GM12801 (cell line): ENCODE measurements around the gene GPR173.

ENCODE experiments used
- CTCF ChIP-seq: IDR thresholded peaks from one replicate; pipeline ENCODE4 v1.5.1; 2011; ENCODE audit warnings: control low read depth; ENCODE audit not compliant: insufficient read length; ENCODE audit errors: extremely low read depth

The GPR173 gene

DNA sequence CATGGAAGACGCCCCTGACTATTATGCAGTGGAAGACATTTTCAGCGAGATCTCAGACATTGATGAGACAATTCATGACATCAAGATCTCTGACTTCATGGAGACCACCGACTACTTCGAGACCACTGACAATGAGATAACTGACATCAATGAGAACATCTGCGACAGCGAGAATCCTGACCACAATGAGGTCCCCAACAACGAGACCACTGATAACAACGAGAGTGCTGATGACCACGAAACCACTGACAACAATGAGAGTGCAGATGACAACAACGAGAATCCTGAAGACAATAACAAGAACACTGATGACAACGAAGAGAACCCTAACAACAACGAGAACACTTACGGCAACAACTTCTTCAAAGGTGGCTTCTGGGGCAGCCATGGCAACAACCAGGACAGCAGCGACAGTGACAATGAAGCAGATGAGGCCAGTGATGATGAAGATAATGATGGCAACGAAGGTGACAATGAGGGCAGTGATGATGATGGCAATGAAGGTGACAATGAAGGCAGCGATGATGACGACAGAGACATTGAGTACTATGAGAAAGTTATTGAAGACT is 37.2 kb downstream of the GPR173 start:
- TF ChIP-seq CTCF: no peak

DNA sequence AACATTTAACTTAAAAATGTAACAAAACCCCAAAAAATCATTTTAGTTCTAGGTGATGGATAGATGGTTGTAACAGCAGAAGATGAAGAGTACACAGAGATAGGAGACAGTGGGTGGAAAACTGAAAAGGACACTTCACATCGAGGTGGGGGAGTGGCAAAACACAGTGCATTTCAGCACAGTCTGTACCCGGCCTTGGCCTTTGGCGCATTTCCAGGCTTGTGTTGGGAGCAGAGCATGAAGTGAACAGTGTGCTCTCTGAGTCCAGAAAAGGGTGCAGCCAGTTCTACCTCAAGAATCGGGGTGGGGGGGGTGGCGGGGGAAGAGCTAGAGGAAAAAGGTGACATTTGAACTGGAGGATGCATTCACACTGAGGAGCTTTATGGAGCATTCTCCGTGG is 37.9 kb downstream of the GPR173 start:
- no peak for TF ChIP-seq CTCF

- no peak for TF ChIP-seq CTCF
Observed at GRCh38 chrX:53087388-53087831, 38.8 kb downstream of the GPR173 start.

DNA sequence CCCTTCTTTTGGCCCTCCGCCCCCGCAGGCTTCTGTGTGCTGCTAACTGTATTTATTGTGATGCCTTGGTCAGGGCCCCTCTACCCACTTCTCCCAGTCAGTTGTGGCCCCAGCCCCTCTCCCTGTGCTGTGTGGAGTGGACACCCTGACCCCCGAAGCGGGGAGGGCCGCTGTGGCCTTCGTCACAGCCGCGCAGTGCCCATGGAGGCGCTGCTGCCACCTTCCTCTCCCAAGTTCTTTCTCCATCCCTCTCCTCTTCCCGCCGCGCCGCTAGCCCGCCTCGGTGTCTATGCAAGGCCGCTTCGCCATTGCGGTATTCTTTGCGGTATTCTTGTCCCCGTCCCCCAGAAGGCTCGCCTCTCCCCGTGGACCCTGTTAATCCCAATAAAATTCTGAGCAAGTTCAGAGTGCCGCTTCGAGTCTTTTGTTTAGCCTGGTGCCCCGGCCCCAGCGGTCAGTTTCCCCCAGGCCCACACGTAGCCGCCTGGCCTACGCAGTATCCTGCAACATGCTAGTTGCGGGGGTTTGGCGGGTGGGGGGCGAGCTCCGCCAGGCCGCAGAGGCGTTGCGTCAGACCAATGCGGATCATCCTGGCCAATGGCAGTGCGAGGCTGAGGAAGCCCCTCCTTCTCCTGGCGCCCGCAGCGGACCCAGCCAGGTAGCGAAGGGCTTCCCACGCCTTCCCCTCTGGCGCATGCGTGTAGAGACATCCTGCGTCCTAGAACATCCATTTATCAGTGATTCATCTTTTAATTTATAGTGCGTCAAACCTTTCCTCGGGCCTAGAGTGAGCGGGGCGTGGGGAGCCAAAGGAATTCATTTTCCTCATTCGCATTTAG is 39.8 kb downstream of the GPR173 start:
- TF ChIP-seq CTCF: no peak

- no peak for TF ChIP-seq CTCF
Observed at GRCh38 chrX:53089224-53089842, 40.7 kb downstream of the GPR173 start.

DNA sequence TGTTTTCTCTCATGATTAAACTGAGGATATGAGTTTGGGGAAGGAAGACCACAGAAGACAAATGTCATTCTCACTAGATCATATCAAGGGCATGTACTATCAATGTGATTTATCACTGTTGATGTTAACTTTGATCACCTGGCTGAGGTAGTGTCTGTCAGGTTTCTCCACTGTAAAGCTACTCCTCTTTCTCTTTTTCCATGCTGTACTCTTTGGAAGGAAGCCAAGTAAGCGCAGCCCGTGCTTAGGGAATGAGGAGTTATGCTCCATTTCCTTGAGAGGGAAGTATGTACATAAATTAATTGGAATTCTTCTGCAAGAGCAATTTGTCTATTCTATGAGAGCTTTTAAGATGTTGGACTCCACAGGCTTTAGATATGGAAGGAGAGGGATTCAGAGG is 41.3 kb downstream of the GPR173 start:
- no peak for TF ChIP-seq CTCF

DNA sequence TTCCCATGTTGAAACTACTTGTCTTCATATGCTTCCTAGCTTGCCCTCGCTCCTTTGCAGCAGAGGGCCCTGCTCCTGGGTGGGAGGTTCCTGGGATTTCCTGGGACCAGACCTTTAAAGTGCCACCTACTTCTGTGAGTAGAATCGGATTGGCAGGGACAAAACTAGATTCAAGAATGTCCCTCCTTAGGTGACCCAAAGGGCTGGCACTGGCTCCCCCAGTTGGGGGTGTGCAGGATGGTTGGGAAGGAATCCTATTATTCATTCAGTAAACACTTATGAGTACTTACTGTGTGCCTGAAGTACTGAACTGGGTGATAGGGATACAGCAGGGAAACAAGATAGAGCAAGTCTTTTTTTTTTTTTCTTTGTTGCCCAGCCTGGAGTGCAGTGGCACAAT is 42.8 kb downstream of the GPR173 start:
- no peak for TF ChIP-seq CTCF
